Stimulated activated CD4-positive, alpha-beta T cell treated with anti-CD3 and anti-CD28 coated beads, Interleukin-1b, Interleukin-23, amount 100 ng/mL, for 4 hours (primary cell): ENCODE data around the gene GNGT1.

Experiments used
- DNase-seq, 2 donors: peaks; one replicate each; pipeline ENCODE4 v3.0.0-alpha.2; 2020; ENCODE audit warnings: low read depth in 2 of 2

Gene GNGT1

GRCh38 chr7:93943816-93944540 is 37.6 kb downstream of the GNGT1 start:
- DNase-seq: no peak

DNA sequence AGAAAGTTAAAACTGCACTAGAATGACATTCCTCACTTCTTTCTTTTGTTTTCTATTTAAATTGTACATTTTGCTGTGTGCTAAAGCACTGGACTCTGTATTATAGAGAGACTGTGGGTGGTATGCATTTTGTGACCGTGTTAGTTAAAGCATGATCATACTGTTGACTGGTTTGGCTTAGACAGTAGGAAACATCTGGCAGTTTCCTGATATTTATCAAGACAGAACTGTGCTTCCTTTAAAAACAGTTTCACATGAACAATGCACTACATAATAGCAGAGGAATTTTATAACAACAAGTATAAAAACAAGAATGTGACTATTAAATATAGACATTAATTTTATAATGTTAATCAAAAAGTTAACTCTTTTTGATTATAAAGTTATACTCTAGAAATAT is 38.3 kb downstream of the GNGT1 start:
- no peak for DNase-seq

DNA sequence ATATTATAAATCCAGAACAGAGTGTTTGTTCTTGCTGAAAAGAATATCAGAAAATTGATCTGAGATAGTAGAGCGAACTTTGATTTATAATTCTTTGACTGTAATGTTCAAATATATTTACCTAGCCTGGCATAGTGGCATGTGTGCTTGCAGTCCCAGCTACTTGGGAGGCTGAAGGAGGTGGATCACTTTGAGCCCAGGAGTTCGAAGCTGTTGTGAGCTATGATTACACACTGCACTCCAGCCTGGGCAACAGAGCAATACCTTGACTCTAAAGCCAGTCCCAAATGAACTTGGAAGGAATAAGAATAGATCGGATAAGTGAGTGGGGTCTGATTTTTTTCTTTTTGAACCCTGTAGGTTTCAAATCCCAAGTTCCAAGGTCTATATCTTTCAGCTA is 38.7 kb downstream of the GNGT1 start:
- no peak for DNase-seq

DNA sequence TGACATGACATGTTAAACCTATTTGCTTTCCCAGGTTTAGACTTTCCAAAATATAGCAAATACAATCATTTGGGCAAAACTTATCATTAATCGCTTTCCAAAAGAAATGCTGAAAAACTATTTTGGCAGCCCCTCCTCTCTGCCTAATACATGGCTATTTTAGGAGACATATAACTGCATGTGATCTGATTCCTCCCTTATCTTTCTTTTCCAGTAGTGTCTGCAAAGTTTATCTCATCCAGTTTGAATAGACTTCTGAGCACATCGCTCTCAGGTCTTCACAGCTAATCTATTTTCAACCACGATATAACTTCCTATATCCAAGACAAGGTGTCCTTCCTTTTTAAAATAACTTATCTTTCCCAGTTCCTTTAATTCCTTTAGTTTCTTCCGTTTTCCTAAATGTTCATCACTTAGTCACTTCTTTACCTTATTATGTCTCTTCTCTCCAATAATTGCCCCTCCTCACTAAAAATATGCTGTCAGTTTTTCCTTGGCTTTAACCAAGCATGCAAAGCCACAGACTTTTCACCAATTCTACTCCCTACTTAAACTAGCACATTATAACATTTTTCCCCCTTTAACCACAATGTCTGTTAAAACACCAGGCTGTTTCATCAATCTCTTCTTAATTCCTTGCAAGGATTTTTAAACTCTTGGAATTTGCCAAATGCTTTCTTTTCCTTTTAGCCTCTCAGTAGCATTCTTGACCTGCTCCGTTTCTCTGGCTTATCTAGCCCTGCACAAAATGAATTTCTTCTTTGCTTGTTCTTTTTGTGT is 39.6 kb downstream of the GNGT1 start:
- no peak for DNase-seq

- DNase-seq: no peak
Observed at GRCh38 chr7:93948106-93948505, 41.7 kb downstream of the GNGT1 start.

GRCh38 chr7:93948873-93949272 is 42.5 kb downstream of the GNGT1 start:
- DNase-seq: no peak

GRCh38 chr7:93949423-93949822 is 43.1 kb downstream of the GNGT1 start:
- no peak for DNase-seq

GRCh38 chr7:93955304-93955703 is 48.9 kb downstream of the GNGT1 start:
- DNase-seq: no peak

DNA sequence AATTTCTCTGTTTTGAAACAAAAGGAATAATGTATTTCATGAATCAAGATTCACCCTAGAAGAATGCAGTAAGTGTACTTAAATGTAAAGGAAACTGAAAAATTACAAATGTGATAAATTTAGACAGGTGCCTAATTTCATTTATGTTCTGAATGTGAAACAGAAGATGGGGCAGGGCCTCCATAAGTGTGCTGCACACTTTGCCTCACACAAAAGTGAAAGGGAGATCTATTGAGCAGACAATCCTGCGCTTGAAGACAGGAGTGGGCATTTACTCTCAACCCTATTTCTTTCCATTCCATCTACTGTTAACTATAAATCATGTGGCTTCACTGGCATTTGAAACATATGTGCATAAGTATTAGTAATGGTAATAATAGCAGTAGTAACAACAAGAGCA is 51.4 kb downstream of the GNGT1 start:
- DNase-seq: no peak

- DNase-seq: no peak
Observed at GRCh38 chr7:93958216-93958615, 51.8 kb downstream of the GNGT1 start.

- DNase-seq: no peak
Observed at GRCh38 chr7:93958651-93959050, 52.3 kb downstream of the GNGT1 start.
